Esophagus muscularis mucosa (tissue), 4 donors: Measurements from ENCODE around the gene OPRPN.

Source experiments
- CTCF ChIP-seq, 3 experiments: fragments of 200-600 bp in 2 of 3; fragments of 450-650 bp in 1 of 3; sonication (generic) in 2 of 3; IDR thresholded peaks; one replicate each; pipeline ENCODE4 v1.5.1; 2017 to 2019; ENCODE audit warnings: antibody characterized with exemption in 3 of 3, mild to moderate bottlenecking in 2 of 3, moderate library complexity in 1 of 3
- EP300 ChIP-seq: sonication (generic); formaldehyde crosslinking; IDR thresholded peaks from one replicate; pipeline ENCODE4 v1.6.1; 2017; ENCODE audit warnings: antibody characterized with exemption
- POLR2A ChIP-seq: fragments of 450-650 bp; IDR thresholded peaks from one replicate; pipeline ENCODE4 v1.6.1; 2017; ENCODE audit warnings: antibody characterized with exemption, moderate library complexity, mild to moderate bottlenecking, low read depth
- POLR2AphosphoS5 ChIP-seq, 2 donors: sonication (generic); formaldehyde crosslinking; IDR thresholded peaks; one replicate each; pipeline ENCODE4 v1.6.1; 2017; ENCODE audit warnings: antibody characterized with exemption in 2 of 2

DNA sequence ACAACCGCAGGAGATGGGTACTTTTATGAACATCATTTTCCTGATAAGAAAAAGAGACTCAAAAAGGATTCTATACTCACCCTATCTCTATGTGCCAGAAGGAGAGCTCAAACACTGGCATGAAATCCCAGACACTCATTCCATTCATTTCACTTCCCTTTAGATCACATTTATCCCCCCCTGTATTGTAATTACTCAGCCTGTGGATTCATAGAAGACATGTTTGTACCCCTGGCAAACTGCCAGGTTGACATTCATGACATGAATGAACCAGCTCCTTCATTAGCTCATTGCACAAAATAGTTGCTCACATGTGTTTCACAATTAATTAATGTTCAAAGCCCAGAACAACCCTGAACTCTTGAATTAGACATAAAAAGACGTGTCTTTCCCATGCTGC lies 32.3 kb upstream of the OPRPN start:
- TF ChIP-seq CTCF (IDR thresholded peaks at IDR 0.05) (no peak), POLR2A (no peak), POLR2AphosphoS5 (IDR thresholded peaks at IDR 0.05) (no peak), EP300 (no peak)
